Activated naive CD4-positive, alpha-beta T cell treated with anti-CD3 and anti-CD28 coated beads, Interleukin-2, amount 50 U/mL, for 24 hours (primary cell): ENCODE measurements around the gene SPINK6.
A peak's percentile ranks its signal among the peaks of the same experiment; 100 is the strongest.

Source experiments
- H3K27ac Mint-ChIP-seq: one replicate; pipeline ENCODE4 v1.8.0; 2021; ENCODE audit warnings: mild to moderate bottlenecking, mixed read lengths
- H3K27me3 Mint-ChIP-seq: one replicate; pipeline ENCODE4 v1.8.0; 2021; ENCODE audit warnings: mixed read lengths
- H3K36me3 Mint-ChIP-seq: one replicate; pipeline ENCODE4 v1.8.0; 2021; ENCODE audit warnings: mixed read lengths
- H3K4me1 Mint-ChIP-seq: one replicate; pipeline ENCODE4 v1.8.0; 2021; ENCODE audit warnings: mixed read lengths
- H3K4me3 Mint-ChIP-seq: one replicate; pipeline ENCODE4 v1.8.0; 2021; ENCODE audit warnings: mild to moderate bottlenecking, mixed read lengths
- H3K9me3 Mint-ChIP-seq: one replicate; pipeline ENCODE4 v1.8.0; 2021; ENCODE audit warnings: mixed read lengths

SPINK6 gene

DNA sequence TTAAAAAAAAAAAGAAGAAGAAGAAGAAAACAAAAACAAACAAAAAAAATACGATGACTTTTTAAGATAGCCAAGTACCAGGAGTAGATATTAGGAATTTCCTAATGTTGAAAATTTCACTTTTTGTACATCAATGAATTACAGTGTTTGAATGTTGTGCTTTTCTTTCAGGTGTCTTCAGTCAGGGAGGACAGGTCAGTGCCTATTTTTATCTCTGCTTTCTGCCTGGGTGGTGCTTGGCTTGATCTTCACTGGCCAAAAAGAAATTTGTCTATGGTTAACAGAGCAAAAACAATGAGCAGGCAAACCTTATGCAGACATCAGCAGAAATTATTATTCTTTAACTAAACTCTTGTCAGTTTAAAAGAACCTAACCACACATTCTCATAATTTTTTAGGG is 3.0 kb downstream of the SPINK6 start:
- Mint-ChIP-seq H3K27ac (no peak overlapping the region), H3K9me3 (no peaks in the 10 kb centered on the region), H3K27me3 (peaks cover 2% of the 10 kb centered on the region), H3K4me1 (no peaks in the 10 kb centered on the region), H3K36me3 (no peaks in the 10 kb centered on the region), H3K4me3 (no peak overlapping the region)

DNA sequence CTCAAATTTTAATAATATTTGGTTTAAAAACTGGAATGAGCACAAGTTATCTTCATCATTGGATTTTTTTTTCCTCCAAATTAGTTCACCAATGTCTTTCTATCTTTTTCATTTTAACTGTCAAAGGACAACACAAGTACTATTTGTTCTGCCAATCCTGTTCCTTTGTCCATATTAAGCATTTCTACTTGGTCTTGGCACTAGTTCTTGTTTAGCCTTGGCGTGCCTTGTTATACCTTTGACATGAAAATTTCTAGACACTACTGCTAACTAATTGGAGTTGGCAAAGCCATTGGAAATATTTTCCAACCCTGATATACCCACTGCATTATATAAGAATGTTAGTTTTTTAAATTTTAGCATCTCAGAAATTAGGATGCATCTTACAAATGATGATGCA is 3.8 kb downstream of the SPINK6 start:
- Mint-ChIP-seq H3K36me3 (no peaks in the 10 kb centered on the region), H3K4me3 (no peak overlapping the region), H3K27ac (no peak overlapping the region)

DNA sequence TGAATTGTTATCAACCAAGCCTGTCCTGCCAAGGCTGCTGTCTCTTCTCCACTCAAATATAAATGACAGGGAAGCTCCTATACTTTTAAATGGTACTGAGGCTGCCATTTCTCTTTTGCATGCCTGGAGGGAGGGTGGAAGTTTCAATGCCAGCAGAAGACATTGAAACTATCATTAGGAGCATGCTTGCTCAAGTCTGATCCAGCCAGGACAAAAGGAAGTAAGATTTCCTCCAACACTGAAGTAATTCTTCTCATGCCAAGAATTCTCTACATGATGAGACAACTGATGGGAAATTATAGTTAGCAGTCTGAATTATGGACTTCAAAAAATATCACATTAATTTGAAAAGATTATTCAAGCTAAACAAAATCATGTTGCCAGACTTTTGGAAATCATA is 5.4 kb downstream of the SPINK6 start:
- Mint-ChIP-seq H3K4me3 (no peak overlapping the region), H3K27me3 (peaks cover 2% of the 10 kb centered on the region), H3K27ac (no peak overlapping the region)

More for the DNA sequence above, 3.8 kb downstream of the SPINK6 start:
- Mint-ChIP-seq H3K9me3 (no peaks in the 10 kb centered on the region), H3K4me1 (no peaks in the 10 kb centered on the region), H3K27me3 (peaks cover 2% of the 10 kb centered on the region)

DNA sequence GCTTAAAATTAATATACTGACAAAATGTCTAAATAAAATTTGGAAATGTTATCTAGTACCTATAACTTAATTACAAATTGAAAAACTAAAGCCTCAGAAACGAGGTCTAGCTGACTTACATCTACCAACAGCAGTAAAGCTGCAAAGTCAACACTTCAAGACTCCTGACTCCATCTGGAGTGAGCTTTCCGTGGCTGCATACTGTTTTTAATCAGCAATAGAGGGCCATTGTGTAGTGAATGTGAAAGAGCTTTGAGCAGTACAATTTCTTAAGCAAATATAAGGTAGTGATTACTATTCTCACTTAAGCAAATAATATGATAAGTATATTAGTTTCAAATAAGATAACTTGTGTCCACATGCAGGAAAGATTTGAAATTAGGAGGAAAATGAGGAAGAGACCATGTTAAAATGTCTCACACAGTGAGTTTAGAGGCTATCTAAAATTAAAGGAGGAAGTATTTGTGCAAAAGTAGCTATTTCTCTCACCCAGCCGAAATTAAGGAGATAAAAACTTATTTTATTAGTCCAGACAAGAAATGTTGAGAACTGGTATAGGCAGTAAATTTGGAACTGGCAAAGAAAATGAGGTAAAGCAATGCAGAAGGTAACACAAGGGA is 6.4 kb downstream of the SPINK6 start:
- Mint-ChIP-seq H3K27ac (peak overlapping the region; percentile 79), H3K27me3 (peaks cover 4% of the 10 kb centered on the region), H3K4me1 (no peaks in the 10 kb centered on the region), H3K36me3 (no peaks in the 10 kb centered on the region), H3K9me3 (no peaks in the 10 kb centered on the region), H3K4me3 (no peak overlapping the region)

More for the DNA sequence above, 5.4 kb downstream of the SPINK6 start:
- Mint-ChIP-seq H3K4me1 (no peaks in the 10 kb centered on the region), H3K9me3 (no peaks in the 10 kb centered on the region), H3K36me3 (no peaks in the 10 kb centered on the region)

DNA sequence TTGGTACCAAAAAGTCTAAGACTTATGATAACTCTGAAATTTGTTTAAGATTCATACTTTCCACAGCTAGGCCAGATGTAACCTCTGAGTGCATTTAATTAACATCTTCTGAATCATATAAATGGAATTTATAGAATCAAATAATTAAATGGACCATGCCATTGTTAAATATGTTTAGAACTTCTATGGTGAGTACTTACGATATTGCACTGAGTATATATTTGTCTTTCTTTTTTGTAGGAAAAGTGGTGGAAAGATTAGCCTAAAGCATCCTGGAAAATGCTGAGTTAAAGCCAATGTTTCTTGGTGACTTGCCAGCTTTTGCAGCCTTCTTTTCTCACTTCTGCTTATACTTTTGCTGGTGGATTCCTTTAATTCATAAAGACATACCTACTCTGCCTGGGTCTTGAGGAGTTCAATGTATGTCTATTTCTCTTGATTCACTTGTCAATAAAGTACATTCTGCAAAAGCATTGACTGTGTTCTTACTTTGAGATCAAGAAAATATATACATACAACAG is 11.9 kb downstream of the SPINK6 start:
- no peaks in the 10 kb centered on the region for H3K9me3 Mint-ChIP-seq
- no peak overlapping the region for H3K4me3 Mint-ChIP-seq
- no peaks in the 10 kb centered on the region for H3K4me1 Mint-ChIP-seq
- H3K27ac Mint-ChIP-seq, result no peak overlapping the region
- H3K36me3 Mint-ChIP-seq, result no peaks in the 10 kb centered on the region
- H3K27me3 Mint-ChIP-seq, result peaks cover 2% of the 10 kb centered on the region

DNA sequence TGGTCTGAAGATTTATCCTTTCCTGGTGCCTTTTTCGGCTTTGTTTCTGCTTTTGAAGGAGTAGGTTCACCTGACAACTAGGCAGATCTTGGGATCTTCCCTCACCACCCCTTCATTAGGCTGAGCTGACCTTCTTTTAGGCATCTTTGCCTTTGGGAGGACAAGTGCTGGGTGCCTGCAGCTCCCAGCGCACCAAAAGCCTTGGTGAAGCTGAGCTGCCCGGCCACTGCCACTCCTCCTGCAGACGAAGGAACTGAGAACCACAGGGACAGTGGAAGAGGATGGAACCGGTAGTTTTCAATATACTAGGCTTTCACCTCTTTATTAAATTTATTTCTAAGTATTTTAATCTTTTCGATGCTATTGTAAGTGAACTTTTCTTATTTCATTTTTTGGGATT is 18.7 kb downstream of the SPINK6 start:
- Mint-ChIP-seq H3K9me3 (no peaks in the 10 kb centered on the region), H3K36me3 (no peaks in the 10 kb centered on the region), H3K27me3 (peaks cover 1% of the 10 kb centered on the region), H3K4me1 (no peaks in the 10 kb centered on the region), H3K27ac (no peak overlapping the region), H3K4me3 (no peak overlapping the region)

DNA sequence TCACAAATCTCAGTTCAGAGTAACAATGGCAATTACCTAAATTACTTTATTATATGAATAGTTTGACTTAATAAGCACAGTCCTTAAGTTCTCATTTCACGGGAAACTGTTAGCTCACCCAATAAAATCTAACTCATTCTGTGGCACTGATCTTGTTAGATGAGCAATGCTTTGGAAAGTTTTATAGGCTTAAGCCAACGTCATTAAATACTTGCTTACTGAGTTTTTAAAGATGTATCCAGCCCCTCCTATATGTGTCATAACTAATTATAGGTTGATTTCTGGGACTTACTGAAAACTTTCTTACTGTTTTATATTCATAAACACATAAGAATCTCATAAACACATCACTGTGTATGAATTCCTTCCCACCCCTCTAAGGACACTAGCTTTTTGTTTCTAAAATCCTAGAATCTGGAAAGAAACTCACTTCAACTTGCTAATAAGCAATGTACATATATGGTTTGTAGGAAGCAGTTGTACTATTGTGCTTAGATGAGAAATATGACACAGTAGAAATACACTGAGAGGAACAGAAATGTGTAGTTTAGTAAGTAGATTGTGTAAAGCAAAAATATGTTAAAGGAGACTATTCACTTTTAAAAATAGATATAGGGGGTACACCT is 21.4 kb downstream of the SPINK6 start:
- no peak overlapping the region for H3K4me3 Mint-ChIP-seq
- no peaks in the 10 kb centered on the region for H3K4me1 Mint-ChIP-seq
- no peak overlapping the region for H3K27ac Mint-ChIP-seq
- H3K27me3 Mint-ChIP-seq, result peaks cover 1% of the 10 kb centered on the region
- H3K36me3 Mint-ChIP-seq, result no peaks in the 10 kb centered on the region
- no peaks in the 10 kb centered on the region for H3K9me3 Mint-ChIP-seq

DNA sequence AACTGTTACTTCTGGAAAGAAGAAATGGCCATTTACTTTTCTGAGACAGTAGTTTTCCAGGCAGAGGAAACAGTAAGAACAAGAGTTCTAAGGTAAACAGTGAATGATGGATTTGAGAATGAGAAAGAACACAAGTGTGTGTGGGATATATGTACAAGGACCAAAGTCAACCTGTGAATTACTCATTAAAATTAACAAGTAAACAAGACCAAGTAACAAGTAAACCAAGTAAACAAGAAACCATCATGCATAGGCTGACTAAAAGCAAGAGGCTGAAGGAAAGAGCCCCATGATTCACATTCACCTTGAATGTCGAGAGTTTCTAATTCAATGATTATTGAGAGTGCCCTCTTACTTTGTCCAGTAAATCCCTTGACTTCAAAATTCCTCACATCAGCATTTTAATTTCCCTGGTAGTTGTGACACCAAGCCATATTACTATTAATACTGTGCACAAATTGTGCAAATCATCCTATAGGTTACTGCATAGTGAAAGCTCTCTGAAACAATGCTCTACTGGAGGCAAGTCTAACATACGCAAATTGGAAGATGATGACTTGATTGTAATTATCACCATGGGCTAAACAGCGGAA is 25.6 kb downstream of the SPINK6 start:
- Mint-ChIP-seq H3K4me3 (no peak overlapping the region), H3K4me1 (no peaks in the 10 kb centered on the region), H3K9me3 (no peaks in the 10 kb centered on the region), H3K36me3 (no peaks in the 10 kb centered on the region), H3K27ac (no peak overlapping the region), H3K27me3 (no peaks in the 10 kb centered on the region)

DNA sequence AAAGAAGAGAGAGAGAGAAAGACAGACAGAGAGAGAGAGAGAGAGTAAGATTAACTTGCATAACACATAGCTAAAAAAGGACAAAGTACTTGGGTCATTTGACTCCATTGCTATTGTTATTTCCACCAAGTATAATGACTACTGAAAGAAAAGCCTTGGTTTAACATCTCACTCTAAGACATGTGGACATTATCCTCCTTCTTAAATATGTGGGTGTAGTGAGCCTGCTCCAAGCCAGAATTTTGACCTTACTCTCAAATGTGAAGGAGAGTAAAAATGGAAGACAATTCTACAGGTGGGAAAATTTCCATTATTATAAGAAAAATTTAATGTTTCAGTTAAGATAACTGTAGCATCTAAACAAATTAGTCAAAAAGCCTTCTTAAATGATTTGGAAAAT is 27.0 kb downstream of the SPINK6 start:
- Mint-ChIP-seq H3K27me3 (no peaks in the 10 kb centered on the region), H3K9me3 (no peaks in the 10 kb centered on the region), H3K4me1 (no peaks in the 10 kb centered on the region), H3K27ac (no peak overlapping the region), H3K36me3 (no peaks in the 10 kb centered on the region), H3K4me3 (no peak overlapping the region)

DNA sequence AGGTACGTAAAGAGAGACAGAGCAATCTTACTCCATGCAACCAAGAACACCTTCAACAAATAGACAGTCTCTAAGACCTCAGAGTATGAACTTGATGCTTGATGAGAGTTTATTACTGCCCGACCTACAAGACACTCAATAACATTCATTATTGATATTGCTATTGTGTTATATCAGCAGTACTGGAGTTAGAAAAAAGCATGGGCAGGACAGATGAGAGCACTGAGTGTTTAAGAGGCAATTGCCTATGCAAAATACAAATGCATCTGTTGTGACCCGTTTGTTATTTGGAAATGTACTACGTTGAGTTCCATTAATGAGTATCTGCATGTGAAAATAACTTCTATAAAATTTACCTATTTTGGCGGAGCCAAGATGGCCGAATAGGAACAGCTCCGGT is 27.4 kb downstream of the SPINK6 start:
- Mint-ChIP-seq H3K9me3 (no peaks in the 10 kb centered on the region), H3K4me3 (no peak overlapping the region), H3K4me1 (no peaks in the 10 kb centered on the region), H3K36me3 (no peaks in the 10 kb centered on the region), H3K27me3 (no peaks in the 10 kb centered on the region), H3K27ac (no peak overlapping the region)

DNA sequence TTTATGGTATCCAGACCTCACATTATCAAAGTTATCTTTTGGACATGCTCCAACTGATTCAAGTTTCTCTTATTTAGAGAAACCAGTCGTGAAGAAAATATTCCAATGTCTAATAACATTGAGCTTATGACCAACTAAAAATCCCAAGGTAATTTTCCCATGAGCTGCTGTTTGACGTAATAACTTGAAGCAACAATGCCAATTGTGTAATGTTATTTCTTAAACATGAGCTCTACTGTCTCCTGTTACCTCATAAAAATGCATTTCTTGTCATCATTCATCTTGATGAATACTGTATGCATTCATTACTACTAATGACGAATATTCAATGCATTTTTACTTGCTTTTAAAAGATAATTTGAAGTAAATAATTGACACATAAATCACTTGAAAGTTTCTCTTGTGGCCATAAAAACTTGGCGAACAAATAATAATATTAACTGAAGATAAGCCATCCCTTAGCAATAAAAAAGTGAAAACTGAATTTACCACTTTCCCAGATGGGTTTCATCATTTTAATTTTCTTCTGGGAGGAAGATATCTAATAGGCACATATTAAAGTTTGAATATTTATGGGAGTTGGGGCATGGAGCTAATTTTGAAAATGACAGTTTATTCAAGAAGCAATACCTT is 35.1 kb downstream of the SPINK6 start:
- Mint-ChIP-seq H3K27me3 (peaks cover 3% of the 10 kb centered on the region), H3K27ac (no peak overlapping the region), H3K4me1 (no peaks in the 10 kb centered on the region), H3K4me3 (no peak overlapping the region), H3K36me3 (no peaks in the 10 kb centered on the region), H3K9me3 (no peaks in the 10 kb centered on the region)

DNA sequence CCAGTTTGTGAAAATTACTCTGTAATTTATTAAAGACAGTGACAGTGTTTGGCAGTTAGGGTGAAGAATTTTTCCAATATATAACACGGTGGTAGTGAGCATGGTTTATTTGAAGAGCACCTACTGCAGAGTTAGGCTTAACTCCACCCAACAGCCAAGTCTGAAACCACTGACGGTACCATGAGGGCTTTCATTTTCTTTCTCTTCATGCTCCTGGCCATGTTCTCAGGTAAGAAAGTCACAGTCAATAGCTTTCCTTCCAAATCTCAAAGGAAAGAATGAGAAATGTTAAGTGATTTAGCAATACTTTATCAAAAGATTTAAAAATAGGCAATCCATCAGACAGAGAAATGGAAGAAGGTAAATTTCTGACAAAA is 35.6 kb downstream of the SPINK6 start, which contains the start of gene MARCOL:
Gene MARCOL (plus strand): TSS at position 108 of the 377 bp plus-strand sequence. CDS start 73 bp downstream, at position 181.
- peaks cover 3% of the 10 kb centered on the region for H3K27me3 Mint-ChIP-seq
- no peaks in the 10 kb centered on the region for H3K9me3 Mint-ChIP-seq
- H3K27ac Mint-ChIP-seq, result no peak within 1 kb of the TSS
- no peak within 1 kb of the TSS for H3K4me3 Mint-ChIP-seq
- H3K36me3 Mint-ChIP-seq, result no peaks in the 10 kb centered on the region
- no peaks in the 10 kb centered on the region for H3K4me1 Mint-ChIP-seq

DNA sequence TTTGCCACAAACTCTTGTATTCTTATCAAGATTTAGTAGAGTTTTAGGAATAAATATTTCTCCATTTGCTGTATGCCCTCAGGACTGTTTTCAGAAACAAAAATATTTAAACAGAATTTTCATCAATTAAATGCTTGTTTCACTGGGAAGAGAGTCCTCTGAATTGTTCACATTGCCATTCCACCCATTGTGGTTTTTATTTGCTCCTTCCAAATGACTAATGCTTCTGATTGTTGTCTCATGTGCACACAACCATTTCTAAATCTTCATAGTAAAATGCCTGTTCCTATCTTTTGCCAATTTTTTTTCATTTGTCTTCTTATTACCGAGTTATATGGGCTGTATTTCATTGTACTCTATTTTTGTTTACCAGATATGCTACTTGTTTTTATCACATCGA is 46.1 kb downstream of the SPINK6 start:
- Mint-ChIP-seq H3K27me3 (peaks cover 1% of the 10 kb centered on the region), H3K36me3 (no peaks in the 10 kb centered on the region), H3K9me3 (no peaks in the 10 kb centered on the region), H3K4me3 (no peak overlapping the region), H3K27ac (no peak overlapping the region), H3K4me1 (no peaks in the 10 kb centered on the region)

DNA sequence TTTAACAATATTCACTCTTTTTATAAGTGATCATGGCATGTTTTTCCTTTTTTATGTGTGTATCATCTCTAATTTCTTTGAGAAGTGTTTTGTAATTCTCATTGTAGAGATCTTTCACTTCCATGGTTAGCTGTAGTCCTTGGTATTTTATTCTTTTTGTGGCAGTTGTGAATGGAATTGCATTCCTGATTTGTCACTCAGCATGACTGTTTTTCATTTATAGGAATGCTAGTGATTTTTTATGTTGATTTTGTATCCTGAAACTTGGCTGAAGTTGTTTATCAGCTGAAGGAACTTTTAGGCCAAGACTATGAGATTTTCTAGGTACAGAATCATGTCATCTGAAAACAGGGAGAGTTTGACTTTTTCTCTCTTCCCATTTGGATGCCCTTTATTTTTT is 52.6 kb downstream of the SPINK6 start:
- peaks cover 2% of the 10 kb centered on the region for H3K36me3 Mint-ChIP-seq
- no peak overlapping the region for H3K4me3 Mint-ChIP-seq
- no peak overlapping the region for H3K27ac Mint-ChIP-seq
- H3K4me1 Mint-ChIP-seq, result no peaks in the 10 kb centered on the region
- no peaks in the 10 kb centered on the region for H3K27me3 Mint-ChIP-seq
- peaks cover 4% of the 10 kb centered on the region for H3K9me3 Mint-ChIP-seq

DNA sequence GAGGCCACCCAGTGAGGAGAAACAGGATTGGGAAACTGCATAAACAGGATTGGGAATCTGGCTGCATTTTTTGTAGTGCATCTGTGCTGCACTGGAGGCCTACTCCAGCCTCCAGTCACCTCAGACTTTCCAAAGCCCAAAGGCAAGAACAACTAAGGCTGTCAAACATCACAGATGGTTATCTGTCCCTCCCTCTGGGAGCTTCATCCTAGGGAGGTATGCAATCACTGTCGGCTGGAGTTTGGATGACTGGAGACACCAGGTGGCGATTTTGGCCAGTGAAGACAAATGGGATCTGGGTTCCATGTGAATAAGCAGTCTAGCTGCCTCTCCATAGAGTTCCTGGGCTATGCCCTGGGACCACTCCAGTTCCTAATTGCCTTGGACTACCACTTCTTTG is 56.4 kb downstream of the SPINK6 start:
- Mint-ChIP-seq H3K4me1 (no peaks in the 10 kb centered on the region), H3K9me3 (peaks cover 9% of the 10 kb centered on the region), H3K27me3 (peaks cover 6% of the 10 kb centered on the region), H3K4me3 (no peak overlapping the region), H3K27ac (no peak overlapping the region), H3K36me3 (peaks cover 2% of the 10 kb centered on the region)

DNA sequence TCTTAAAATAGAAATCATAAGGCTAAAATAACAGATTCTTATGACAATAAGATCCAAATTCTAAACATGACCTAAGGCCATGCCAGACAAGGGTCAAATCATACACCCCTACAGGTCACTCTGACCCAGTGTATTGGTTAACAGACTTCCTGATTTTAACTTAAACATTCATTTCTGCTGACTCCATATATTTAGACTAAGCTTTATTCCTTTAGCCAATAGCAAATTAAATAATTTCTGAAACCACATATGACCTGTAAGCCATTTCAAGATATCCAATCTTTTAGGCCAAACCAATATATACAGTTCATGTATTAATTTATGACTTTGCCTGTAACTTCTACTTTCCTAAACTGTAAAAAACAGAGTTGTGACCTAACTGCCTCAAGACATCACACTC is 58.4 kb downstream of the SPINK6 start:
- H3K4me3 Mint-ChIP-seq, result no peak overlapping the region
- no peak overlapping the region for H3K27ac Mint-ChIP-seq
- peaks cover 9% of the 10 kb centered on the region for H3K27me3 Mint-ChIP-seq
- H3K36me3 Mint-ChIP-seq, result peaks cover 2% of the 10 kb centered on the region
- H3K9me3 Mint-ChIP-seq, result peaks cover 7% of the 10 kb centered on the region
- no peaks in the 10 kb centered on the region for H3K4me1 Mint-ChIP-seq
